Measurements from ENCODE around the gene FBLN1.
"Not testable (repeated sequence)": the region's sequence is repeated elsewhere in the genome, so short reads cannot be mapped to it uniquely, and the experiment has no call there.

Gene FBLN1

DNA sequence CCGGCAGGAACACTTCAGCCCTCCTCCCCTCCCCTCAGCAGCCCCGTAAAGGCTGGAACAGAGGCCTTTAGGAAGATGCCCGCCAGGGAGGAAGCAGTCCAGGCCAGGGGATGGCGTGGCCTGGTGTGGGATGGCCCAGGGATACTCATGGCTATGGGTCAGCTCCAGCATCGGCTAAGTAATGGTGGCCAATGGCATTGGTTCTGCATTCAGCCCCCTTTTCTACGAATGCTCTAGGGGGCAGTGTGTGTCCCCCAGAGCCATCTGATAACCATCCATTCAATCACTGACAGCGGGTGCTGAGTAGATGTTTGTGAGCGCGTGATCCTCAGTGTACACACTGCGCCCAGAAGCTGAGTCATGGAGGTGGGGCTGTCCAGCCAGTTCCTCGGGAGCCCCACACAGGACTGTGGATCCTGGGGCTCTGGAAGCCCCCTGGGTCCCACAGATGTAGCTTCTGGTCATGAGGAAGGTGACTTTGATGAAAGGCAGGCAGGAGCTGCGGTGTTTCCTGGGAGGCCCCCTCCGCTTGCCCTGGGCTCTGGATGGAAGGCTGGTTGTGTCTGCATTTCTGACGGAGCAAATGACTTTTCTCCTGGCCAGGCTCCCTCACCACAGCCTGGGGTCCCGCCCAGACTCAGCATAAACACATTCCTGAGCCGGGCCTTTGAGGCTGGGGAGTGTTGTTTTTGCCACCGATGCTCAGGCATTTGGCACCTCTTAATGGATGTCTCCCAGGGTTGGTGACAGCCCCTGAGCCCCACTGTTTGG lies 46.5 kb downstream of the FBLN1 start:
- DNase-seq (ENCODE audit: low read depth in 2 of 2): no peak

DNA sequence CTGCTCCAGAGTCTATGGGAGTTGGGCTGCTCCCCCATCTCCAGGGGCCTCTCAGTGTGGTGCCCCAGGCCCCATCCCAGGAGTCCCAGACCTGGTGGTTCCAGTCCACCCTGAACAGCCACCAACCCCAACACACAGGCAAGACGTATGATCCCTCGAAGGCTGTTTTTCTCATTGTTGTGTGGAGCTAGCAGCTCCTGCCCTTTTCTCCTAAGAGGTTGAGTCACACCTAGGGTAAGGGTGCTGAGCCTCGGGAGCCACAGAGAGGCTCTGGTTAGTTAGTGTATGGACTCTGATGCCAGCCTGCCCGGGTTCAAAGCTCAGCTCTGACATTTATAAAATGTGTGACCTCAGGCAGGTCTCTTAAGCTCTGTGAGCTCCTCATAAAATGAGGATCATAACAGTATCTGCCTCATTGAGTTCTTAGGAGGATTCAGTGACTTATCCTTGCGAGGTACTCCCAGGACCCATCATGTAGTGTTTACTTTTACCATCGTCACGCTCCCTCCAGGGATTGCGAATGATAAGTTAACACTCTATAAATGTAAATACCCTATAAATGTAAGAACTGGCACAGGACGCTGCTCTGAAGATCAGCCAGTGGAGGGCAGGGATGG lies 47.2 kb downstream of the FBLN1 start:
- no peak for DNase-seq (ENCODE audit: low read depth in 2 of 2)

DNA sequence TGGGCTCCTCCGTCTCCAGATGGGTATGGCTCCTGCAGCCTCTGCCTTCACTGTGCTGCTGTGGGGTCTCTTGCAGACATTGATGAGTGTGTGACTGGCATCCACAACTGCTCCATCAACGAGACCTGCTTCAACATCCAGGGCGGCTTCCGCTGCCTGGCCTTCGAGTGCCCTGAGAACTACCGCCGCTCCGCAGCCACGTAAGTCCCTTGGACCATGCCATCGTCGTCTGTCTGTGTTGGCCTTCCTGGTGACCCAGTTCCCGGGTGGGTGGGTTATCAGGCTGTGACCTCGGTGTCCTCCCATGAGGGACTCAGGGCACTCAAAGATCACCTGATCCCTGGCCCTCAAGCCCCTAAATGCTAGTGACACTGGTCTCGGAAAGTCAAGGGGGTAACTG lies 47.7 kb downstream of the FBLN1 start:
- no peak for DNase-seq (ENCODE audit: low read depth in 2 of 2)

DNA sequence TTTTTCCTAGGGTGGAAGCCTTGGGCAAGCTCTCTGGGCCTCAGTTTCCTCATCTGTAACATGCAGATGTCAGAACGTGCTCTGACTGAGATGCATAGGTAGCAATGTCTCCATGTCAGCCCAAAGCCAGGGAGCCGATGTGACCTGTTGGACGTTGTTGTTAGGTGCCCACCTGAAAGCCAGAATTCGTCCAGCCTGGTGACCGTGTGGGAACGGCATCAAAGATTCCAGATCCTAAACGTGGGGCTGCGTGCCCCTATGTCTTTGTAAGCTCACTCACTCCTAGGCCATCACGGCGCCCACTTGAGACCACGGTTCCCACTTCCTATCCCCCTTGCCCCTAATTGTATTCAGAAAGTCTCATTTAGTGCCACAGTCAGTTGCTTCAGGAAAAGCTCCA lies 48.2 kb downstream of the FBLN1 start:
- no peak for DNase-seq (ENCODE audit: low read depth in 2 of 2)

DNA sequence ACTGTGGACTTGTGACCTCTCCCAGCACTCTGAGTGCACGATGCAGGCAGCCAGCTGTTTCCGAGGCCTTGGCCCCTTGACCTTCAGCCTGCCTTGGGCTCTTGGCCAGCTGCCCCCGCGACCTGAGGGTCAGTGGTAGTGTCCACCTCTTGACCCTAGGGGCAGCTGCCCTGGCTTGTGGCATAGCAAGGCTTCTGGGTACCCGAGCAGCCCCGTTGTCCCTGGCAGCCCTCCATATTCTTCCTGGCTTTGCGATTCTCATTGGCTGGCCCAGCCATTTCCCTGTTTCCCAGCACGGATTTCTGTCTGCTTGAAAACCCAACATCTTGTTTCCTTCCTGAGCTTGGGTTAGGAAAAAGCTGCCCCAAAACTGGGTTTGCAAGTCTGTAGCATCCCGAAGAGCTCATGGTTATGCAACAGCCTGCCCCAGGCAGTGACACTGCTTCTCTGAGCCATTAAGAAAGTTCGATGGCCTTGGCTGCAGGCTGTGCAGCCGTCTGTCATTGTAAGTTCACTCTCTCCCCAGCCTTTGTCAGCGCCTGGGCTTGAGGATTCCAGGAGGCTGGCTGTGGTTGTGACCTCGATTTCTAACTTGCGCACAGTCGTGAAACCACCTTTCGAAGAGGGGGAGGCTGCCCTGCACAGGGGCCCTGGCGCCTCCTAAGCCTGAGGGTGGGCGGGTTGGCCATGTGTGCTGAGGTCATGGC lies 48.8 kb downstream of the FBLN1 start:
- DNase-seq (ENCODE audit: low read depth in 2 of 2): no peak

DNA sequence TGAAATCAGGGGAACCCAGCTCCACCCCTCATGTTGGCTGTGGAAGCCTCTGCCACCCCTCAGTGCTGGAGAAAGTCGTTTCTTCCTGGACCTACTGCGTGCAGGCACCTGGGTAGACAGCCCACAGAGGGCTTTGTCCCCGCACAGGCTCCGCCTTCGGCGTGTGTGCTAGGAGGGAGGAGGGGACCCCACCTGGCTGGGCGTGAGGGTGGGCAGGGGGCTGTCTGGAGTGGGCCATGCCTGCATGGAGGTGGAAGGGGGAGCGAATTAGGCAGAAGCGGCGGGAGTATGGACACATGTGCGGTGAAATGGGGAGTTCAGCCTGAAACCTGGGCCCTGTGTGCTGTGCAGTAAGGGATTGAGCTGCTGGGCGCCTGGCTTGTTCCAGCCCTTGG lies 49.3 kb downstream of the FBLN1 start:
- no peak for DNase-seq (ENCODE audit: low read depth in 2 of 2)

DNA sequence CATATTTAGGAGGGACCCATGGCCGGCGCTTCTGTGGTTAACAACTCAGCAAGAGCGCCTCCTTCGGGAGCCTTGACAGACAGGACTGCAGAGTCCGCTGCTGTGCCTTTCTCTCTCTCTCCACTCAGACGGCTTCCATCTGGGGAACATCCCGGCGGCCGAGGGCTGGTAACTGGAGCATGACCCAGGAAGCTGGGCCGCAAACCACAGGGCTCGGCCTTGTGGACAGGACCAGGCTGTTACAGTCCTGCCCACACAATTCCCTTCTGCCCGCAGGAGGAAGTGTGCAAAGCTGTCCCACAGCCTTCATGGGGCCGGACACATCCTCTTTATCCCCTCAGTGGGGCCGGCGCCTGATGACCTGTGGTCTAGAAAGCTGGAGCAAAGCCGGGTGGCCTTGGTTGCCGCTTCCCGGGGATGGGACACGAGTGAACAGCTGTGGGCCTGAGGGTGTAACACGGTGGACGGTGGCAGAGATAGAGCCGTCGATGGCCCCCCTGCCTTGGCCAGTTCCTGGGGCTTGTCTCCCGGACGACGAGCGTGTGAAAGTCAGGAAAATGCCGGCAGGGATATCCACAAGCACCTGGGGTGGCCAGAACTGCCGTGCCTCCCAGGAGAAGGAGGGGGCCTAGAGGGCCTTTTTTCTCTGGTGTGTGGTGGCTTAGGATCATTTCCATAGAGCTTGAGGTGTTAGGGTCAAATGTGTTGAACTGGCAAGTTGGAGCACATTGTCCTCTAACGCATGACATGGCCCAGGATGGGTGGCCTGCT lies 50.1 kb downstream of the FBLN1 start:
- no peak for DNase-seq (ENCODE audit: low read depth in 2 of 2)

DNA sequence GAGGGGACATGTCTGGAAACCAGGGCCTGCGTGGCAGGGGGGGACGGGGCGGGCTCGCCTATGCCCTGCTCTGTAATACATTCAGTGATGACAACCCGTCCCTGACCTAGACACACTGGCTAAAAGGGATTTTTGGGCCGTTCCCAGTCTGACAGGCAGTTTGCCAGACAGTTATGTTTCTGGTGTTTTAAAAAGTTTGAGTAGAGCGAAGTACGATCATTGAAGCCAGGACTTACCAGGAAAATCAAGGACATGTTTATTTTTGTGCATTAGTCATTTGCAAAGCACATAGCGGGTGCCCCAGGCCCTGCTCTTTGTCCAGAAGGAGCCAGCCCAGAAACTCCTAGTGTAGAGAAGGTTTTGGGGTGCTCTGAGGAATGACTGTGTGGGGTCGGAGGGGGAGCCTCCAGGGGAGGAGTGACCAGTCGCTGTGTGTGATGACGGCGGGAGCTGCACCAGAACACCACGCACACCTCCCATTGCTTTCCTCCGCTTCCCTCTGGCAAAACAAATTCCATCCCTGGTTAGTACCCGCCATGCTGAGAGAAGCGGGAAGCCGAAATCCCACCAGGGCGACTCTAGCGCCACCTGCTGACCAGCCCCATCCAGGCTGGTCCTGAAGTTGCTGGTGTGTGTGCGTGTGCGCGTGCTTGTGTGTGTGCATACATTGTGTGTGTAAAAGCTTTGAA lies 50.8 kb downstream of the FBLN1 start:
- DNase-seq (ENCODE audit: low read depth in 2 of 2): peak; percentile 21 to 46

DNA sequence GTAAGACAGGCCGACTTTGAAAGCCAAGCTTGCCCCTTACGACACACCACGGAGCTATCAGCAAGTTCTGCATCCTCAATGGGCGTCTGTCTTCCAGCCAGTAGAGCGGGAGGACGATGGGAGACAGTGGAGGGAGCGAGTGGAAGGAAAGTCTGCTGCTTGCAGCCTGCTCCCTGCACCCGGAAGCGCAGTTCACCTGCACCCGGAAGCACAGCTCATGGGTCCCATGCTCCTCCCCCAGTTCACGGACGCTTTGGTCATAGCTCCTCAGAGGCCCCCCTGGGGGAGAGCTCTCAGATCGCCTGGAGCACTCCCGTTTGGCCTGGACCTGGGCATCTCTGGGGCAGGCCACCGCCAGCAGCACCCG lies 51.3 kb downstream of the FBLN1 start:
- DNase-seq (ENCODE audit: low read depth in 2 of 2): no peak

DNA sequence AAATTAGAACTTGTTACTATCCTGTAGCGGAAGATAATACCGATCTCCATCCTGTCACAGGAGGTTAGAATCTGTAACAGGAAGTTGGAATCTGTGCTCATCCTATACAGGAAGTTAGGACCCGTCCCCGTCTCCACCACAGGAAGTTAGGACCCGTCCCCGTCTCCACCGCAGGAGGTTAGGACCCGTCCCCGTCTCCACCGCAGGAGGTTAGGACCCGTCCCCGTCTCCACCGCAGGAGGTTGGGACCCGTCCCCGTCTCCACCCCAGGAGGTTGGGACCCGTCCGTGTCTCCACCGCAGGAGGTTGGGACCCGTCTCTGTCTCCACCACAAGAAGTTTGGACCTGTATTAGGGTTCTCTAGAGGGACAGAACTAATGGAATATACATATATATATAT lies 52.2 kb downstream of the FBLN1 start:
- DNase-seq (ENCODE audit: low read depth in 2 of 2): no peak

DNA sequence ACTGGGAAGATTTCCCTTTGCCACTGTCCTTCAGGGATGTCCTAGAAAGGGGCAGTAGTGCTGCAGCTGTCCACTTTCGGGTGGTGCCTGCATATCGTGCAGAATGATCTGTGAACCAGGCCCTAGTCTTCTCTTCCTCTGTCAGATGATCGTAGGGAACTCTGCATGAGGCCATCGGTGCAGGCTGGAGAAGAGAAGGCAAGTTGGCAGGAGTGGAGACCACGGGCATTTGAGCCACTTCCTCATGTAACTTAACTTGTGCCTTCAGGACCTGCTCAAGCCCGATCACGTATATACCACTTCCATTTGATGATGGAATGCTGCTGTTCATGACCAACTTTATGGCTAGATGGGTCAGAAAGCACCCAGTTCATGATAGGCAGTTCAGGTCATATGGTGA lies 55.2 kb downstream of the FBLN1 start:
- DNase-seq (ENCODE audit: low read depth in 2 of 2): not testable (repeated sequence)

DNA sequence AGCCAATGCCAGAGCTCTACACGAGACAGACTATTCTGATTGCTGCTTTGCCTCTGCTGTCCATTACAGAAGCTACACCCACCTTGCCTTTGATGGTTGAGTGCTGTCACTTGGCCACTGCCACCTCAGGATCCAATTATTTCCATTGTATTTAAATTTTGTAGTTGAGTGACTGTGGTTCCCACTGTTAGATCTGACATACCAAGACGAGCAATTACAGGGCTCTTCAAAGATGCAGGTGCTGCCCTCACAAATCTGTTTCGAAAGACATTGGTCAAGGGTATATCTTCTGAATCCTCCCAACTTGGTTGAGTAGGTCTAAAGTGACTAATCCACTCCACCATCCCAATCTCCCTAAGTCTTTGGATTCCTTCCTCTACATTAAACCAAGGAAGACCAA lies 57.4 kb downstream of the FBLN1 start:
- not testable (repeated sequence) for DNase-seq (ENCODE audit: low read depth in 2 of 2)

DNA sequence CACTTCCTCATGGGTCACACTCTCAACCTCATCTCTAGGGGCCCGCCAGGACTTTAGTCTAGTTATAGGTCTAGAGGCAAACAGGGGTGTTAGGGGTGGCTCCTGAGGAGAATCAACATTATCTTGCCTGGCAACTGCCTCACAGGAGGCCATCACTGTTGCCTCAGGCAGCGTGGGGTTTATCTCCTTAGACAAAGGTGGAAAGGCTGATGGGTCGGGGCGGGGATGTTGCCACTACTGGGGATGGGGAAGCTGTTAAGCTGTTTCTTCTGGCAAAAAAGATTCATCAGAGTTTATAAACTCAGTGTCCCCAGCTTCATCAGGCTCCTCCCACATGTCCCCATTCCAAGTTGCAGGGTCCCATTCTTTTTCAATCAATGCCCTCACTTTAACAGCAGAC lies 58.1 kb downstream of the FBLN1 start:
- DNase-seq (ENCODE audit: low read depth in 2 of 2): not testable (repeated sequence)

DNA sequence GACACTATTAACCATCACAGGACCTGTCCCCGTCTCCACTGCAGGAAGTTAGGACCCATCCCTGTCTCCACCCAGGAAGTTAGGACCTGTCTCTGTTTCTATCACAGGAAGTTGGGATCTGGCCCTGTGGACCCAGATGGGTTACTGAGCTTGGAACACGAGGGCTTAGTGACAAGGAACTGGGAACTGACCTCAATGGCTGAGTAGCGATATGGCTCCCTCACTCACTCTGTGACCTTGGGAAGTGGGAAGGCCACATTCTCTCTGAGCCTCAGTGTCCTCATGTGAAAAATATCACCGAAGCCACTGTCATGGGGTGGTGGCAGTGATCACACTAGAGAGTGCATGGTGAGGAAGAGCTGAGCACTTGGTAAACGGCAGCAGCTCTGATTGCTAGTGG lies 59.4 kb downstream of the FBLN1 start:
- DNase-seq (ENCODE audit: low read depth in 2 of 2): no peak

DNA sequence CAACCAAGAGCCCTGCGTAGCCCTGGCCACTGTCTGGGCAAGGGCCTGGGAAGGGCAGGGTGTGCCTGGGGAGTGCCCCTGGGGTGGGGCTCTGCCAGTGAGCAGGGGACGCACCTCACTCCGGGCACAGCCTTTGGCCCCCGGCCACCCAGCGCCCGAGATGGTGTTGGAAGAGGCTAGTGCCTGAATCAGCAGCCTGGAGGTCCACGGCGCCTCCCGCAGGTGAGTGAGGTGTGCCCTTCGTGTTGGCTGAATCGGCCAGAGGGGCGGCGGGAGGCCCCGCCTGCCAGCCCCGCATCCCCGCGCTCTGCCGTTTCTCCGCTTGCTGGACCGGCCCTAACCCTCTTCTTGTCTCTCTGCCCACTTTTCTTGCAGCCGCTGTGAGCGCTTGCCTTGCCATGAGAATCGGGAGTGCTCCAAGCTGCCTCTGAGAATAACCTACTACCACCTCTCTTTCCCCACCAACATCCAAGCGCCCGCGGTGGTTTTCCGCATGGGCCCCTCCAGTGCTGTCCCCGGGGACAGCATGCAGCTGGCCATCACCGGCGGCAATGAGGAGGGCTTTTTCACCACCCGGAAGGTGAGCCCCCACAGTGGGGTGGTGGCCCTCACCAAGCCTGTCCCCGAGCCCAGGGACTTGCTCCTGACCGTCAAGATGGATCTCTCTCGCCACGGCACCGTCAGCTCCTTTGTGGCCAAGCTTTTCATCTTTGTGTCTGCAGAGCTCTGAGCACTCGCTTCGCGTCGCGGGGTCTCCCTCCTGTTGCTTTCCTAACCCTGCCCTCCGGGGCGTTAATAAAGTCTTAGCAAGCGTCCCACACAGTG lies 60.1 kb downstream of the FBLN1 start:
- DNase-seq (ENCODE audit: low read depth in 2 of 2): no peak

DNA sequence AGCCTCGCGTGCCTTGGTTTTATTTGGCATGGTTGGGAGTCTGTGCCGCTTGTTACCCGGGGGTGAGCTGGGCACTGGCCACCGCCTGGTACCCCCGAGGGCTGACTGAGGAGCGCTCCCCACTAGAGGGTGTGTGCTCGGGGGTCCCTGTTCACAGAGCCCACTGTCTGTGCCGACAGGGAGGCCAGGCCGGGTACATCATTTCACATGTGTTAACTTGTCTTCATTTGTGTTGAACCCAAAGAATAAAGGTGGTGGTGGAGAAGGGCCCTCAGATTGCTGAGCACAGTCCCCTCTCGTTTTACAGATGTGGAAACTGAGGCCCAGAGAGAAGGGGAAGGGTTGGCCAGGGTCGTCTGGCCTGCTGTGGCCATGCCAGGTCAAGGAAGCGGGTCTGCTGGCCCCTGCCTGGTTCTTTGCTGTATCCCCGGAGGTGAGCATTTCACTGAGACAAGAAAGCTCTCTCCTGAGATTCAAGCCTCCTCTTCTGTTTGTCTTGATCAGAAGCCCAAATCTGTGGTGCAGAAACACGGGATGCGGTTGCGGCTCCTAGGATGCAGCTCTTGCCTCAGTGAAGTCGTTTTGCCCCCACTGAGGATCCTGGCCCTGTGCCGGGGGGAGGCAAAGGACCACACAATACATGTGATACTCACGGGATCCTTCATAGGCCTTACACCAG lies 60.8 kb downstream of the FBLN1 start:
- DNase-seq (ENCODE audit: low read depth in 2 of 2): no peak

DNA sequence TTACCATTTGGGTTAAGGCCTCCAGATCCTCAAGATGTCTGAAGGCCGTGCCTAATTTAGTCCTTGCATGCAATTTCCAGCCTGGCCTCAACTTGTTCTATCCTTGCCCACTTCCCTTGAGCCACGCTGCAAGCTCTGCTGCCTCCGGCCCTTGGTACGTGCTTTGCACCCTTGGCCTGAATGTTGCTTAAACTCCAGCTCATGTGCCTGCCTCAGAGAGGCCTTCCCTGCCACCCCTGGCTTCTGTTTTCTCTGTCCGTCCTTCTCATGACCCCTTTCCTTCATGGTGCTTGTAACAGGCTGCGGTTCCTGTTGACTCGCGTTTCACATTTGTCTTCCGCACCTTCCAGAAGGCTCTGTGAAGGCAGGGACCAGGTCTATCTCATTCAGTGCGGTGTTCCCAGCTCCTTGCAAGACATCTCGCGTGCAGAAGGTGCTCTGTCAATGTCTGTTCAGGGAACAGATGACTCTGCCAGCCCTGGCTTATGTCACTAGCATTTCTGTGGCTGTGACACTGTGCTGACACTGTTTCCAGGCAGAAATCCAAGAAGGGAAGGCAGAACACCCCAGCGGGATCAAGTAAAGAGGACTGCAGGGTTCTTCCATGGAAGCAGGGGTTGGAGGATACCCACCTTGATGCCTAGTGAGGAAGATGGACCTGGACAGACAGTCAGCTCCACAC lies 61.8 kb downstream of the FBLN1 start:
- DNase-seq (ENCODE audit: low read depth in 2 of 2): no peak

DNA sequence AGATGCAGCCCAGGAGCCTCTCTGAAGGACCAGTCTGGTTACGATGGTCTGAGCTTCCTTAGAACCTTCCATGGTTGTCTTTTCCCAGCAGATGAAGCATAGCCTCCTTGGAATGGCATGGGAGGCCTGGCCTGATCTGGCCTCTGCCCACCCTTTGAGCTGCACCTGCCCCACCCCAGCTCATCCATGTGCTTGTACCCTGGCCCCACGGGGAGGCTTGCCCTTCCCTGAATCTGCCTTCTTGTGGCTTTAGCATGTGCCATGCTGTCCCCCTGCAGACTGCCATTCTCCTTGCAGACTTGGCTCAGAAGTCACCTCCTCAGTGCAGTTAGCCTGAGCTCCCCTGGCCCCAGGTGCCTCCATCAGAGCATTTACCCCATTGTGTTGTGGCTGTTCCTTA lies 62.5 kb downstream of the FBLN1 start:
- DNase-seq (ENCODE audit: low read depth in 2 of 2): no peak

DNA sequence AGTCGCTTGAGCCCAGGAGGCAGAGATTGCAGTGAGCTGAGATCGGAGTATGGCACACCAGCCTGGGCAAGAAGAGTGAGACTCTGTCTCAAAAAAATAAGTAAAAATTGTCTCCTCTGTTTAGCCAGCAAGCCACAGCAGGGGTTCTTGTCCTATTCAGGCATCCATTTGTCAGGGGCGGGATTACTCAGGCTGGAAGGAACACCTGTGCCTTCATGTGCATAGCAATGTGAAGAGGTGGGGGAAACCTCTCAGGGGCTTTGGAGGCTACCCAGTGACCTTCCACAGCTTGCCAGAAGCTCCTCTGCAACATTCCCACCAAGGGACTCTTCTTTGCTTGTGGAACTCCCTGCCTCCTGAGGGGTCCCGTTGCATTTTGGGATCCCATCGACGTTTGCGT lies 63.3 kb downstream of the FBLN1 start:
- DNase-seq (ENCODE audit: low read depth in 2 of 2): no peak

DNA sequence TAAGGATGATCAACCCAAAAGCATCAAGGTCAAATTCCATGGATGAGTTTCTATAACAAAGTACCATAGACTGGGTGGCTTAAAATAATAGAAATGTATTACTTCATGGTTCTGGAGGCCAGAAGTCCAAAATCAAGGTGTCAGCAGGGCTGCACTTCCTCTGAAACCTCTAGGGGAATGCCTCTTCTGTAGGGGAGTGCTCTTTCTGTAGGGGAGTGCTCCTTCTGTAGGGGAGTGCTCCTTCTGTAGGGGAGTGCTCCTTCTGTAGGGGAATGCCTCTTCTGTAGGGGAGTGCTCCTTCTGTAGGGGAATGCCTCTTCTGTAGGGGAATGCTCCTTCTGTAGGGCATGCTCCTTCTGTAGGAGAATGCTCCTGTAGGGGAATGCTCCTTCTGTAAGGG lies 65.5 kb downstream of the FBLN1 start:
- no peak for DNase-seq (ENCODE audit: low read depth in 2 of 2)
